ENCODE measurements around the gene SLC17A9. TPM values are rescaled to one million over a fixed set of nuclear protein-coding genes. Genes with fewer than 3 reads are reported as not detected.

SLC17A9 gene
- total and polyA plus RNA-seq, 2 experiments from 2014 or later, result 32.0 to 39.3 TPM

DNA sequence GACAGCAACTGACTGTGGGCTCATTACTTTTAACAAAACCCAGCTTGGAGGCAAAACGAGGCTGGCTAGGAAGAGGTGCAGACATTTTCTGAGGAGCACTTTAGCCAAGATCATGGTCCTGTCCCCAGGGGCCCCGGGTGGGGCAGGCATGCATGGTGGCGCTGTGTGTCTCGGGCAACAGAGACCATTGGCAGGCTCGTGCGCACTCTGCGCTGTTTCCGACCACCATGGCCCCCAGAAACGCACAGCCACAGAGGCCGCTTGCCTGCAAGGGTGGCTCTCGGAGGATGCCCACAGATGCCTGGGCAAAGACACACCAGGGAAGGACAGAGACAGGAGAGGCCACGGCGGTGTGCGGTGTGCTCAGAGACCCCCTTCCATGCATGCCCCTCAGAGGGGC is 47.5 kb downstream of the SLC17A9 start (continued):
- TF ChIP-seq, protein P1, sequence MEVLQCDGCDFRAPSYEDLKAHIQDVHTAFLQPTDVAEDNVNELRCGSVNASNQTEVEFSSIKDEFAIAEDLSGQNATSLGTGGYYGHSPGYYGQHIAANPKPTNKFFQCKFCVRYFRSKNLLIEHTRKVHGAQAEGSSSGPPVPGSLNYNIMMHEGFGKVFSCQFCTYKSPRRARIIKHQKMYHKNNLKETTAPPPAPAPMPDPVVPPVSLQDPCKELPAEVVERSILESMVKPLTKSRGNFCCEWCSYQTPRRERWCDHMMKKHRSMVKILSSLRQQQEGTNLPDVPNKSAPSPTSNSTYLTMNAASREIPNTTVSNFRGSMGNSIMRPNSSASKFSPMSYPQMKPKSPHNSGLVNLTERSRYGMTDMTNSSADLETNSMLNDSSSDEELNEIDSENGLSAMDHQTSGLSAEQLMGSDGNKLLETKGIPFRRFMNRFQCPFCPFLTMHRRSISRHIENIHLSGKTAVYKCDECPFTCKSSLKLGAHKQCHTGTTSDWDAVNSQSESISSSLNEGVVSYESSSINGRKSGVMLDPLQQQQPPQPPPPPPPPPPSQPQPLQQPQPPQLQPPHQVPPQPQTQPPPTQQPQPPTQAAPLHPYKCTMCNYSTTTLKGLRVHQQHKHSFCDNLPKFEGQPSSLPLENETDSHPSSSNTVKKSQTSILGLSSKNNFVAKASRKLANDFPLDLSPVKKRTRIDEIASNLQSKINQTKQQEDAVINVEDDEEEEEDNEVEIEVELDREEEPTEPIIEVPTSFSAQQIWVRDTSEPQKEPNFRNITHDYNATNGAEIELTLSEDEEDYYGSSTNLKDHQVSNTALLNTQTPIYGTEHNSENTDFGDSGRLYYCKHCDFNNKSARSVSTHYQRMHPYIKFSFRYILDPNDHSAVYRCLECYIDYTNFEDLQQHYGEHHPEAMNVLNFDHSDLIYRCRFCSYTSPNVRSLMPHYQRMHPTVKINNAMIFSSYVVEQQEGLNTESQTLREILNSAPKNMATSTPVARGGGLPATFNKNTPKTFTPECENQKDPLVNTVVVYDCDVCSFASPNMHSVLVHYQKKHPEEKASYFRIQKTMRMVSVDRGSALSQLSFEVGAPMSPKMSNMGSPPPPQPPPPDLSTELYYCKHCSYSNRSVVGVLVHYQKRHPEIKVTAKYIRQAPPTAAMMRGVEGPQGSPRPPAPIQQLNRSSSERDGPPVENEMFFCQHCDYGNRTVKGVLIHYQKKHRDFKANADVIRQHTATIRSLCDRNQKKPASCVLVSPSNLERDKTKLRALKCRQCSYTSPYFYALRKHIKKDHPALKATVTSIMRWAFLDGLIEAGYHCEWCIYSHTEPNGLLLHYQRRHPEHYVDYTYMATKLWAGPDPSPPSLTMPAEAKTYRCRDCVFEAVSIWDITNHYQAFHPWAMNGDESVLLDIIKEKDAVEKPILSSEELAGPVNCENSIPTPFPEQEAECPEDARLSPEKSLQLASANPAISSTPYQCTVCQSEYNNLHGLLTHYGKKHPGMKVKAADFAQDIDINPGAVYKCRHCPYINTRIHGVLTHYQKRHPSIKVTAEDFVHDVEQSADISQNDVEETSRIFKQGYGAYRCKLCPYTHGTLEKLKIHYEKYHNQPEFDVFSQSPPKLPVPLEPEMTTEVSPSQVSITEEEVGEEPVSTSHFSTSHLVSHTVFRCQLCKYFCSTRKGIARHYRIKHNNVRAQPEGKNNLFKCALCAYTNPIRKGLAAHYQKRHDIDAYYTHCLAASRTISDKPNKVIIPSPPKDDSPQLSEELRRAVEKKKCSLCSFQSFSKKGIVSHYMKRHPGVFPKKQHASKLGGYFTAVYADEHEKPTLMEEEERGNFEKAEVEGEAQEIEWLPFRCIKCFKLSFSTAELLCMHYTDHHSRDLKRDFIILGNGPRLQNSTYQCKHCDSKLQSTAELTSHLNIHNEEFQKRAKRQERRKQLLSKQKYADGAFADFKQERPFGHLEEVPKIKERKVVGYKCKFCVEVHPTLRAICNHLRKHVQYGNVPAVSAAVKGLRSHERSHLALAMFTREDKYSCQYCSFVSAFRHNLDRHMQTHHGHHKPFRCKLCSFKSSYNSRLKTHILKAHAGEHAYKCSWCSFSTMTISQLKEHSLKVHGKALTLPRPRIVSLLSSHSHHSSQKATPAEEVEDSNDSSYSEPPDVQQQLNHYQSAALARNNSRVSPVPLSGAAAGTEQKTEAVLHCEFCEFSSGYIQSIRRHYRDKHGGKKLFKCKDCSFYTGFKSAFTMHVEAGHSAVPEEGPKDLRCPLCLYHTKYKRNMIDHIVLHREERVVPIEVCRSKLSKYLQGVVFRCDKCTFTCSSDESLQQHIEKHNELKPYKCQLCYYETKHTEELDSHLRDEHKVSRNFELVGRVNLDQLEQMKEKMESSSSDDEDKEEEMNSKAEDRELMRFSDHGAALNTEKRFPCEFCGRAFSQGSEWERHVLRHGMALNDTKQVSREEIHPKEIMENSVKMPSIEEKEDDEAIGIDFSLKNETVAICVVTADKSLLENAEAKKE (CRISPR knock-in tag; IDR thresholded peaks at IDR 0.05), result no peak
- TF ChIP-seq, protein P2, sequence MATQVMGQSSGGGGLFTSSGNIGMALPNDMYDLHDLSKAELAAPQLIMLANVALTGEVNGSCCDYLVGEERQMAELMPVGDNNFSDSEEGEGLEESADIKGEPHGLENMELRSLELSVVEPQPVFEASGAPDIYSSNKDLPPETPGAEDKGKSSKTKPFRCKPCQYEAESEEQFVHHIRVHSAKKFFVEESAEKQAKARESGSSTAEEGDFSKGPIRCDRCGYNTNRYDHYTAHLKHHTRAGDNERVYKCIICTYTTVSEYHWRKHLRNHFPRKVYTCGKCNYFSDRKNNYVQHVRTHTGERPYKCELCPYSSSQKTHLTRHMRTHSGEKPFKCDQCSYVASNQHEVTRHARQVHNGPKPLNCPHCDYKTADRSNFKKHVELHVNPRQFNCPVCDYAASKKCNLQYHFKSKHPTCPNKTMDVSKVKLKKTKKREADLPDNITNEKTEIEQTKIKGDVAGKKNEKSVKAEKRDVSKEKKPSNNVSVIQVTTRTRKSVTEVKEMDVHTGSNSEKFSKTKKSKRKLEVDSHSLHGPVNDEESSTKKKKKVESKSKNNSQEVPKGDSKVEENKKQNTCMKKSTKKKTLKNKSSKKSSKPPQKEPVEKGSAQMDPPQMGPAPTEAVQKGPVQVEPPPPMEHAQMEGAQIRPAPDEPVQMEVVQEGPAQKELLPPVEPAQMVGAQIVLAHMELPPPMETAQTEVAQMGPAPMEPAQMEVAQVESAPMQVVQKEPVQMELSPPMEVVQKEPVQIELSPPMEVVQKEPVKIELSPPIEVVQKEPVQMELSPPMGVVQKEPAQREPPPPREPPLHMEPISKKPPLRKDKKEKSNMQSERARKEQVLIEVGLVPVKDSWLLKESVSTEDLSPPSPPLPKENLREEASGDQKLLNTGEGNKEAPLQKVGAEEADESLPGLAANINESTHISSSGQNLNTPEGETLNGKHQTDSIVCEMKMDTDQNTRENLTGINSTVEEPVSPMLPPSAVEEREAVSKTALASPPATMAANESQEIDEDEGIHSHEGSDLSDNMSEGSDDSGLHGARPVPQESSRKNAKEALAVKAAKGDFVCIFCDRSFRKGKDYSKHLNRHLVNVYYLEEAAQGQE (IDR thresholded peaks at IDR 0.05; ENCODE audit: unreplicated experiment), result no peak
- TF ChIP-seq STAT1 (IDR thresholded peaks at IDR 0.05; ENCODE audit: unreplicated experiment) (no peak), NANOG (IDR thresholded peaks at IDR 0.05; ENCODE audit: borderline replicate concordance) (no peak)

DNA sequence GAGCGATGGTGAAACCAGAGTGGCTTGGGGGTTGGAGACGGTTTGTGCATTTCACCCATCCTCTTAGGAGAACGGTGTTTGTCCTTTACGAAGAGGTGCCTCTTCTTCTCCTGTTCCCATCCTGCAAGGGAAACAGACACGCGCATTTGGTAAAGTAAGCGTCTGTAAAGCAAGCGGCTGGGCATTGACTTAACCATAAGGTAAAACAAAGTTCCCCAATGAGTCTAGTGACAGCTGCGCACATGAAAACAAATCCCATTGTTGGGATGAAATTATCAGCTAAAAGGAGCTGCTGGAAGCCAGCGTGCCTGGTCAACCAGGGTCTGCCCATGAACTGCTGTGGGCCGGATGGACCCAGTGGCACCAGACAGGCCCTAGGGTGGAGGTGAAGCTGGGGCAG is 48.4 kb downstream of the SLC17A9 start:
- no peaks in the 10 kb centered on the region for H3K9me2 ChIP-seq (ENCODE audit: insufficient read depth)
- no peaks in the 10 kb centered on the region for H3K36me3 Mint-ChIP-seq (ENCODE audit: low read depth)
- H3K27me3 Mint-ChIP-seq (ENCODE audit: insufficient read depth, low read depth, poor library complexity), result peaks cover 73% of the 10 kb centered on the region
- H3K27ac ChIP-seq (ENCODE audit: low read depth), result no peak overlapping the region
- H3K27me3 ChIP-seq (ENCODE audit: insufficient read depth), result peaks cover 42% of the 10 kb centered on the region
- no peak overlapping the region for H3K27ac Mint-ChIP-seq
- peaks cover 3% of the 10 kb centered on the region; the same call in 2 of the 3 replicates for H3K9me3 Mint-ChIP-seq
- no peak overlapping the region for H3K4me2 ChIP-seq
- DNase-seq (ENCODE audit: low spot score) (no peak), ATAC-seq (no peak)
- H3K4me1 ChIP-seq (ENCODE audit: insufficient read depth), result peaks cover 54% of the 10 kb centered on the region
- H3K36me3 ChIP-seq (ENCODE audit: insufficient read depth), result no peaks in the 10 kb centered on the region
- H3K4me3 ChIP-seq, result no peak overlapping the region
- no peaks in the 10 kb centered on the region for H3K79me2 ChIP-seq (replicated peaks; ENCODE audit: insufficient read depth)
- H3K4me3 Mint-ChIP-seq, result no peak overlapping the region
- H3K4me1 Mint-ChIP-seq, result peaks cover 53% of the 10 kb centered on the region
- no peak overlapping the region for H2AFZ ChIP-seq
- H3F3A ChIP-seq (replicated peaks; ENCODE audit: low read depth), result peaks cover 17% of the 10 kb centered on the region; the same call in 1 of the 2 replicates
- peaks cover 9% of the 10 kb centered on the region; the same call in 1 of the 2 replicates for H4K20me1 ChIP-seq (replicated peaks; ENCODE audit: insufficient read depth)
- TF ChIP-seq, protein P1 (CRISPR knock-in tag; IDR thresholded peaks at IDR 0.05), result no peak
